Body of pancreas (tissue), 4 donors: ENCODE measurements around the gene TMC8.

ENCODE experiments used
- POLR2A ChIP-seq, 3 donors: fragments of 450-650 bp; IDR thresholded peaks; one replicate each; pipeline ENCODE4 v1.6.1; 2016; ENCODE audit warnings: antibody characterized with exemption in 3 of 3, mild to moderate bottlenecking in 2 of 3
- TF ChIP-seq, protein P1 (sequence below), 7 experiments: fragments of 450-650 bp in 4 of 7; fragments of 200-600 bp in 3 of 7; sonication (generic) in 3 of 7; IDR thresholded peaks; one replicate each; pipeline ENCODE4 v1.5.1; 2016 to 2019; ENCODE audit warnings: antibody characterized with exemption in 7 of 7

DNA sequence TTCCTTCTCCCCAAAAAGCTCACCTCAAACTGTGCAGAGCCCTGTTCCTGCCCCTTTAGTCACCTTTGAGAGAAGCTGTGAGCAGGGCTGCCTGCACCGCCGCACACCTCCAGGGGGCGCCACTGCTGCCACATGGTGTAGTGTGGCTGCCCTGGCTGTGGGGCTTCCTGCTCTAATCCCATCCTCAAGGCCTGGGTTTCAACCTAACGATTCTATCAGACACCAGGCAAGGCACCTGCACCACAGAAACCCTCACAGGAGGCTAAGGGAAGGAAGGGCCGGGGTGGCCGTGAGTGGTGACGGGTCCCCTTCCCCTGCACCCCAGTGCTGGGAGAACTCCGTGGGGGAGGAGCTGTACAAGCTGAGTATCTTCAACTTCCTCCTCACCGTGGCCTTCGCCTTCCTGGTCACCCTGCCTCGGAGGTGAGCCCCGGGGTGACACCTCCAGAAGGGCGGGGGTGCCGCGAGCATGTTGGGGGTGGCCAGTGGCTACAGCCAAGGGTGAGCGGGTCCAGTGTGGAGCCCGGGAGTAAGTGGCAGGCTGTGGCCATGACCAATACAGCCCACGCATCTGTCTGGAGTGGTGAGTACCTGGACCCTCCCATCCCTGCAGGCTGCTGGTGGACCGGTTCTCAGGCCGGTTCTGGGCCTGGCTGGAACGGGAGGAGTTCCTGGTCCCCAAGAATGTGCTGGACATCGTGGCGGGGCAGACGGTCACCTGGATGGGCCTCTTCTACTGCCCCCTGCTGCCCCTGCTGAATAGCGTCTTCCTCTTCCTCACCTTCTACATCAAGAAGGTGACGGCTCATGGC is 7.0 kb downstream of the TMC8 start:
- no peak for TF ChIP-seq POLR2A (IDR thresholded peaks at IDR 0.05)
- TF ChIP-seq, protein P1, sequence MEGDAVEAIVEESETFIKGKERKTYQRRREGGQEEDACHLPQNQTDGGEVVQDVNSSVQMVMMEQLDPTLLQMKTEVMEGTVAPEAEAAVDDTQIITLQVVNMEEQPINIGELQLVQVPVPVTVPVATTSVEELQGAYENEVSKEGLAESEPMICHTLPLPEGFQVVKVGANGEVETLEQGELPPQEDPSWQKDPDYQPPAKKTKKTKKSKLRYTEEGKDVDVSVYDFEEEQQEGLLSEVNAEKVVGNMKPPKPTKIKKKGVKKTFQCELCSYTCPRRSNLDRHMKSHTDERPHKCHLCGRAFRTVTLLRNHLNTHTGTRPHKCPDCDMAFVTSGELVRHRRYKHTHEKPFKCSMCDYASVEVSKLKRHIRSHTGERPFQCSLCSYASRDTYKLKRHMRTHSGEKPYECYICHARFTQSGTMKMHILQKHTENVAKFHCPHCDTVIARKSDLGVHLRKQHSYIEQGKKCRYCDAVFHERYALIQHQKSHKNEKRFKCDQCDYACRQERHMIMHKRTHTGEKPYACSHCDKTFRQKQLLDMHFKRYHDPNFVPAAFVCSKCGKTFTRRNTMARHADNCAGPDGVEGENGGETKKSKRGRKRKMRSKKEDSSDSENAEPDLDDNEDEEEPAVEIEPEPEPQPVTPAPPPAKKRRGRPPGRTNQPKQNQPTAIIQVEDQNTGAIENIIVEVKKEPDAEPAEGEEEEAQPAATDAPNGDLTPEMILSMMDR (IDR thresholded peaks at IDR 0.05) = peak in 1 of 7 experiments; percentile 13
